SIG-M5 treated with dmso at 0.1 percent for 504 hours (cell line): ENCODE data around the gene FASTKD1.
A peak's percentile ranks its signal among the peaks of the same experiment; 100 is the strongest.
"Not testable (repeated sequence)": the region's sequence is repeated elsewhere in the genome, so short reads cannot be mapped to it uniquely, and the experiment has no call there.

Experiments
- DNase-seq: peaks from one replicate; lab custom pipeline; 2025; ENCODE audit not compliant: unreplicated experiment; lab: John Stamatoyannopoulos, UW

Gene FASTKD1, protein sequence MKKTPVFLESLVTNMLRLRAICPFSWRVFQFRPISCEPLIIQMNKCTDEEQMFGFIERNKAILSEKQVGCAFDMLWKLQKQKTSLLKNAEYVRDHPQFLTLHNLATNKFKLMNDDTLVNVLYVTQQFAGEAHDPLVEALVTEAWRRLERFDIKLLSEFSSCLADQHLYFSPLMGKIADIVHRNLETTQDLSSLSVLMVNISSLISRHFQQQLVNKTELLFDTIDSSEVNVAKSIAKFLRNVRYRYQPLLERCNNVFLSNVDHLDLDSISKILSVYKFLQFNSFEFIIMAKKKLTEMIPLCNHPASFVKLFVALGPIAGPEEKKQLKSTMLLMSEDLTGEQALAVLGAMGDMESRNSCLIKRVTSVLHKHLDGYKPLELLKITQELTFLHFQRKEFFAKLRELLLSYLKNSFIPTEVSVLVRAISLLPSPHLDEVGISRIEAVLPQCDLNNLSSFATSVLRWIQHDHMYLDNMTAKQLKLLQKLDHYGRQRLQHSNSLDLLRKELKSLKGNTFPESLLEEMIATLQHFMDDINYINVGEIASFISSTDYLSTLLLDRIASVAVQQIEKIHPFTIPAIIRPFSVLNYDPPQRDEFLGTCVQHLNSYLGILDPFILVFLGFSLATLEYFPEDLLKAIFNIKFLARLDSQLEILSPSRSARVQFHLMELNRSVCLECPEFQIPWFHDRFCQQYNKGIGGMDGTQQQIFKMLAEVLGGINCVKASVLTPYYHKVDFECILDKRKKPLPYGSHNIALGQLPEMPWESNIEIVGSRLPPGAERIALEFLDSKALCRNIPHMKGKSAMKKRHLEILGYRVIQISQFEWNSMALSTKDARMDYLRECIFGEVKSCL

DNA sequence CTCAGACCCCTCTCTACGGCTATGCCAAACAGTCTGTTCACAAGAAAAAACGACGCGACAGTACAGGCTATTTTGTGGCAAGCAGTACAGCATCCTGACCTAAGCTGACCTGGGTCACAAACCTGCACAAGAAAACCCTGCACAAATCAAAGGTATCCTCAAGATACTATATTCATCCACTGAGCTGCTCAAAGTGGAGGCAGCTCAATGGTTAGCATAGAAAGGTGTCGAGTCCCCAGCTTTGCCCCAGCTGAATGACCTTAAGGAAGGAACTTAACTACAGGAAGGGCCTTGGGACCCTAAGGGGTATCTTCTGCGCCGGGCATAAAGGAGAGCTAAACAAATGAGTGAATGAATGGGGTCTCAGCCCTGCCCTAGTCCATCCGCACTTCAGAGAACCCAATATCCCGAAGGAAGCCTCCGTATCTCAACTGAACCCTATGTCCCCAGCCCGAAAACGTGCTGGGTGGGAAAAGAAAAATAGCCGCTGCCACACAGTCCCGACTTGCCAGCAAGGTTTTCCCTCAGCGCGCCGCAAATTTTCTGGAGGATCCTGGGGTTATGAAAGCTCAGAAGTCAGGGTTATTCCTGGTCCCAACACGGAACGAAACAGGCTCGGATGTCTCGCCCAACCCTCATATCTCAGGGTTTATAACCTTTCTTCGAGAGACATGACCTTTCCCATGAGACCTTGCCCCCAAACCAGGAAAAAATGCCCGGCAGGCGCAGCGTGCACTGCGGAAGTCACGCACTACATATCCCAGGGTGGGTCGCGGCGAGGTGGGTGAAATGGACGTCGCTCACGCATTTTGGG, at the start of gene FASTKD1:
TSS of gene FASTKD1 (minus strand) at position 706 of the 814 bp plus-strand sequence. CDS start 1,836 bp downstream, outside the sequence.
- peak; percentile 97 for DNase-seq

DNA sequence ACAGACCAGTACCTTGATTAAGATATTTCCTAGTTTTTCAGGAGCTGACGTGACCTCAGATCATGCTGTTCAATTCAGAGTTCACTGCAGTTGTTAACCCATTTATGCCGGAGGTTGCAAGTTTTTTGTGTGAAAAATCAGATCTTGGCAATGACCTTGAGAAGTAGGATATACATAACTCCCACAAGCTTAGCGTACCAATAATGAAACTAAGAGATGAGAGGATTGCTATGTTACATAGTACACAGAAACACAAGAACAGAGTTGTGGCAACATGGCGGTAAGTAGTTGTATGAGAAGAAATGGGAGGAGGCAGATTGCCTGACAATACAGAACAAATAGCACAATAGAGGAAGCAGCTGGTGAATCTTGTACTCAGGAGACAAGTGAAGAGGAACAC, 49.6 kb upstream of the FASTKD1 start:
- no peak for DNase-seq

DNA sequence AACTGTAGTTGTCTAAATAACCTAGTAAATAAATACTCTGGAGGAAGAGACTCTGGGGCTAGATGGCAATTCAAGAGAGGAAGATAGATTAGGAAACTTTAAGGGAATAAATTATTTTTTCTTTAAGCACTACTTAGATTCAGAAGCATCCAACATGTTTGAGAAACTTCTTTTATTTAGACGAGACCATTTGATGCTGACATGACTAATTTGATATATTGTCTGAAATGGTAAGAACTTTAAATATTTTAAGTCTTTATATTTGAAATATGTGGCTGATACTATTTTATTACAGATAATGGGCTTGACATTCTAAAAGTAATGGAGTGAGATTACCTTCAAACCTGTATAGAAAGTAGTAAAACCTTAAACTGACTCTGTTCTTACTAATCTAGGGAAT, 46.8 kb upstream of the FASTKD1 start:
- DNase-seq = no peak

DNA sequence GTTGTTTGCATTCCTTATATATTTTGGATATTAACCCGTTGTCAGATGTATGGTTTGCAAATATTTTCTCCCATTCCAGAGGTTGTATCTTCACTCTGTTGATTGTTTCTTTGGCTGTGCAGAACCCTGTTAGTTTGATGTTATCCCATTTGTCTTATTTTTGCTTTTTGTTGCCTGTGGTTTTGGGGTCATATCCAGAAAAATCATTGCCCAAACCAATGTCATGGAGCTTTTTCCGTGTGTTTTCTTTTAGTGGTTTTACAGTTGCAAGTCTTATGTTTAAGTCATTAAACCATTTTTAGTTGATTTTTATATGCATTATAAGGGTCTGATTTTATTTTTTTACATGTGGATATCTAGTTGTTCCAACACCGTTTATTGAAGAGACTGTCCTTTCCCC, 46.3 kb upstream of the FASTKD1 start:
- DNase-seq = no peak

DNA sequence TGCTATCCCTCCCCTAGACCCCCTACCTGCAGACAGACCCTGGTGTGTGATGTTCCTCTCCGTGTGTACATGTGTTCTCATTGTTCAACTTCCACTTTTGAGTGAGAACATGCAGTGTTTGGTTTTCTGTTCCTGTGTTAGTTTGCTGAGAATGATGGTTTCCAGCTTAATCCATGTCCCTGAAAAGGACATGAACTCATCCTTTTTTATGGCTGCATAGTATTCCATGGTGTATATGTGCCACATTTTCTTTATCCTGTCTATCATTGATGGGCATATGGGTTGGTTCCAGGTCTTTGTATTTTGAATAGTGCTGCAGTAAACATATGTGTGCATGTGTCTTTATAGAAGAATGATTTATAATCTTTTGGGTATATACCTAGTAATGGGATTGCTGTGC, 42.3 kb upstream of the FASTKD1 start:
- not testable (repeated sequence) for DNase-seq

DNA sequence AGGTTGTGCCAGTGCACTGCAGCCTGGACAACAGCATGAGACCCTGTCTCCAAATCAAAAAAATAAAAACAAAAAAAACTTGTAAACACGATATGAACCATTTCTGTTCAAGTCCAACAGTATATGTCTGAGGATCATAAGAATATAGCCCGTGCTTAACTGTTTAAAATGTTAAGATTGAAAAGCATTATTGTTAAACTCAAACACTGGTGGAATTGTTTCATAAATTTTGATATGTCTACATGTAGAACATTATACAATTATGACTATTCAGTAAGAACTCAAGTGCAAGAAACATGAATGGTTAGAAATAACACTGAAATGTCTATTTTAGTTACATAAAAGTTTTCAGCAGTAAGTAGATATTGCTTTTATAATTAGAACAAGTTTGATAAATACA, 40.2 kb upstream of the FASTKD1 start:
- no peak for DNase-seq

DNA sequence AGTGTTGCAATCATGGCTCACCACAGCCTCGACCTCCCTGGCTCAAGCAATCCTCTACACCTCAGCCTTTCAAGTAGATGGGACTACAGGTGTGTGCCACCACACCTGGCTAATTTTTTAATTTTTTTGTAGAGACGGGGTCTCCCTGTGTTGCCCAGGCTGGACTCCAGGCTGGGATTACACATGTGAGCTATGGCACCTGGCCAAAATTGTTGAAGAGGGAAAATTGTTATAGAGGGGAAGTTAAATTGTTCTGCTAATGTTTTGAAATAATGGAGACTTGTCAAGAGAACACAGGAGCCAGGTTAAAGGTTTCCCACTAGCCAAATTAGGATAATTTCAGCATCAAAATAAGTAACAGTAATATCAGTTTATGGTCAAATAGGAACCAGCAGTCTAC, 35.6 kb upstream of the FASTKD1 start:
- no peak for DNase-seq

DNA sequence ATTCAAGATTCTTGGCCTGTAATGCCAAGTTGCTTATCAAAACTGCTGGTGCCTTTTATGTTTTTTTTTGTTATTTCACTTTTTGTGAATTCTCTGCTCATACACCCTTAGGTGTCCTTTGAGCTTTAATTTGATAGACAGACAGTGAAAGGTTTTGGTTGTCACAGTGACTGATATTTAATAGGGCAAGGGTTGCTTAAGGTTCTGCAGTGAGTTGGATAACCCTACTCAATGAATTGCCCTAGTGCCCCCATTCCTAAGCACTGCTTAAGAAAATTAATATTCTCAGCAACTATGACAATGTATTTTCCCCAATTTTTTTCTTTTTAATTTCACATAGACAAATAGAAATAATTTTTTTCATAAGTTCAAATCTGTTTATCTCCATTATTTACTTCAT, 25.9 kb upstream of the FASTKD1 start:
- DNase-seq = no peak

DNA sequence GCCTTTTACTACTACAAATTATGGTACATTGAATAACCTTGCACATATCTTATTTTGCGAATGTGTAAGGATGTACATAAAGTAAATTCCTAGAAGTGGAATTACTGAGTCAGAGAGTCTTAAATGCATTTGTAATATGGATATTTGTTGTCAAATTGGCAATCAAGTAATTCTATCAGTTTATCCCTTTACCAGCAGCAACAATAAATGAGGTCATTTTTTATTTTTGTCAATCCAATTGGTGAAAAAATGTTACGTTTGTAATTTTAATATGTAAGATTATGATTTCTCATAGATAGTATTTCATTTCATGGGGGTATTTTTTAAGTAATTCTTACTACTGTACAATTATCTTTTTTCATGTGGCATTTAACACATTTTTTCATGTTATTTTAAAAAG, 25.3 kb upstream of the FASTKD1 start:
- no peak for DNase-seq

DNA sequence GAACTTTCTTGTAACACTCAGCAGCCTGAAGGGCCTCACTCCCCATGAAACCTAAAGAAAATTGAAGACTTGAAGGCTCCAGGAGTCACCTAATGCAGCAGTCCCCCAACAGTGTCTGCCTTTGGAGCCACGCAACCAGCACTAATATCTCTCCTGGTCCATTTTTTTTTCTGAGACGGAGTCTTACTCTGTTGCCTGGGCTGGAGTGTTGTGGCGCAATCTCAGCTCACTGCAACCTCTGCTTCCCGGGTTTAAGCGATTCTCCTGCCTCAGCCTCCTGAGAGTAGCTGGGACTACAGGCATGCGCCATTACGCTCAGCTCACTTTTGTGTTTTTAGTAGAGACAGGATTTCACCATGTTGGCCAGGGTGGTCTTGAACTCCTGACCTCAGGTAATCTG, 22.9 kb upstream of the FASTKD1 start:
- not testable (repeated sequence) for DNase-seq

DNA sequence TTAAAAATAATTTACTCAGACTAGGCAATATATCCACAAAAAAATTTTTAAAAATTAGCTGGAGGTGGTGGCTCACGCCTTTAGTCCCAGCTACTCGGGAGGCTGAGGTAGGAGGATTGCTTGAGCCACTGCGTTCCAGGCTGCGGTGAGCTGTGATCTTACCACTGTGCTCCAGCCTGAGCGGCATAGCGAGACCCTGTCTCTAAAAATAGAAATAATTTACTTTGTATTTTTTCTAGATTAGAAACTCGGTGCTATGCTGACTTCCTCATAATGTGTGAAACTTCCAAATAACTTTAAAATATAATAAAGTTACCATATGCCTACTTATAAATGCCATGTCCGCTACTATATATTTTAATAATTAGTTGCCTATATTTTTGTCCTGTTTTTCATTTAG, 17.1 kb upstream of the FASTKD1 start:
- no peak for DNase-seq

DNA sequence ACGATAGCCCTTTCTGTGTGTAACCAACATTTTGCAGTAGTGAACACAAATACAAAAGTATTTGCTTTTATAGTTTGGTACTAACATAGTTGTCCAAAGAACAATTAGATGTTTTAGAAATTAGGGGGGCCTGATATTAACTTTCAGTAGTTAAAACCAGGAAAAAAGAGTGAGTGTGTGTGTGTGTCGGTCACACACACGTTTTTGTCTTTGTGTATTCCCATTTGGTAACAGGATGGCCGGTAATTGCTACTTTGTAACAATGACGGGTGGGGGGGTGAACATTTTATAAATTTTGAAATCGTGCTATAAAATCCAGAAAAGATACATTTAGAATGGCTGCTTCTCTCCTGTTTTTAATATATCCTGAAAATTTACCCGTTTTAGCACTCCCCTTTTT, 12.0 kb upstream of the FASTKD1 start:
- DNase-seq = no peak

DNA sequence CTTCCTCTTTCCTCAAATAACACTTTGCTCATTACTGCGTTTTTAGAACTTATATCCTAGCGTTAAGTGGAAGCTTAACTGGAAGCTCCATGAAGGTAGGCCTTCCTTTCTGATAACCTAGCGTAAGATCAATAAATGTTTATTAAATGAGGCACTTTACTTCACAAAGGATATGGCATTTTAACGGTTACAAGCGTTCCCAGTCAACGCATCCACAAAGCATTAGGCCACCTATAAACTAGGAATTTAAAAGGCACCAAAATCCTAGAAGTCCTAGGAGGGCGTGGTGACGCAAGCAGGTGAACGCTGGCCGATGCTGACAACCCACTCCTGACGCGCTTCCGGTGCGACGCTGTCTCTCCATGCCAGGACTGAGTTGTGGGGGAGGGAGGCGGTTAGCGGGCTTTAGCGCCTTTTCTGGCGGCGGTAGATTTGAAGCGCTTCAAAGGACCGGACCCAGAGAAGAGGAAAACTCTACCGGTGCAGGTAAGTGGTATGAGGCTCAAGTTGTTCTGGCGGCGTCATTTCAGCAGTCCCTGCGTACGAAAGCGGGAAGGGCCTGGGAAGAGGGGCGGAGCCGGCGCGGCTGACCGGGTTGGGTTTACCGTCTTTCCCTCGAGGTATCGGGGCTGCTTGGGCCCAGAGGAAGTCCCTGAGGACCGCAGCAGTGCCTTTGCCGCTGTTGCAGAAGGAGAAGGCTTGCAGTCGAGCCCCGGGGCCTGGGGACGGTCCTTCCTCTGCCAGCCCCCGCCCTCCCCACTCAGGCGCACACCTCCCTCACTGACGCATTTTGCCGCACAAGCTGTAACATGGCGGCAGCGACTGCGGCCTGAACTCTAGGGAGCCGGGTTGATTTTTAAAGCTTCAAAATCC, 10.6 kb upstream of the FASTKD1 start, which contains the start of gene PPIG:
TSS of gene PPIG (plus strand) at position 347 of the 873 bp plus-strand sequence. CDS start 19,691 bp downstream, outside the sequence.
- DNase-seq = peak; percentile 96

DNA sequence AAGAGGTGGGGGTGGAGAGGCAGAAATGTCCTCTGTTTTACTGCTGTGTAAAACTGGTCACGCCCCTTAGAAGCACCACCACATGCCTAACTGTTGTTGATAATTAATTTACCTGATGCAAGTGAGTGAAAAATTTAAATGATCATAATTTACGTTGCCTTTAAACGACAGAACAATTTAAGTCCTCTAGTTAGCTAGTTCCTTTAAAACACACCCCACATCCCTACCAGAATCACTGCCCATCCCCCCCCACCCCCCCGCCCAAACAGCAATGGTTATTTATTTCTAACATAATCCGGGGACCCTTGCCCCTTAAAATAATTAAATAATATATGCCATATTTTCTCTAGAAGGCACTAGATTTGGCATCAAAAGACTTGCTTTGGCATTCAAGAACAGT, 9.9 kb upstream of the FASTKD1 start:
- DNase-seq = no peak

DNA sequence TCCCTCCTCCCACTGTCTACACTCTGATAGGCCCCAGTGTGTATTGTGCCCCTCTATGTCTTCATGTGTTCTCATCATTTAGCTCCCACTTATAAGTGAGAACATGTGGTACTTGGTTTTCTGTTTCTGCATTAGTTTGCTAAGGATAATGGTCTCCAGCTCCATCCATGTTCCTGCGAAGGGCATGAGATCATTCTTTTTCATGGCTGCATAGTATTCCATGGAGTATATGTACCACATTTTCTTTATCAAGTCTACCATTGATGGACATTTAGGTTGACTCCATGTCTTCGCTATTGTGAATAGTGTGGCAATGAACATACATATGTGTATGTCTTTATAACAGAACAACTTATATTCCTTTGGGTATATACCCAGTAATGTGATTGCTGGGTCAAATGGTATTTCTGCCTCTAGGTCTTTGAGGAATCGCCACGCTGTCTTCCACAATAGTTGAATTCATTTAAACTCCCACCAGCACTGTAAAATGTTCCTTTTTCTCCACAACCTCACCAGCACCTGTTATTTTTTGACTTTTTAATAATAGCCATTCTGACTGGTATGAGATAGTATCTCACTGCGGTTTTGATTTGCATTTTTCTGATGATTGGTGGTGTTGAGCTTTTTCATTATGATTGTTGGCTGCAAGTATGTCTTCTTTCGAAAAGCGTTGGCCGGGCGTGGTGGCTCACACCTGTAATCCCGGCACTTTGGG, 9.0 kb upstream of the FASTKD1 start:
- DNase-seq = not testable (repeated sequence)

DNA sequence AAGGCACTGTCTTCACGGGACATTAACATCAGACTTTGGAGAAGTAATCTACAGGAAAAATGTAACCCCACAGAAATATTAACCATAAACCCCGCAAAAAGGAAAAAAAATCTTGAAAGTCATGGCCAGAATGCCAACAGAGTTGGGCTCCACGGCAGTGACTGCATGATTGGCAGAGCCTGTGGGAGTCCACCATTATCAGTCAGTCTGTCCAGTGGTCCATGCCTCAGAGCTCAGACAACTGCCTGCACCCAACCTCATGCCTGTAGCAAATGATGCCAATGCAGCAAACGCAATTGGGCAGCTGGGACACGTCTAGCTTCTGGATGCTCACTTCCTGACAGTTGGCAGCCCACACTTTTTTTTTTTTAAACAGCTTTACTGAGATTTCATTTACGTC, 5.4 kb upstream of the FASTKD1 start:
- DNase-seq = no peak

DNA sequence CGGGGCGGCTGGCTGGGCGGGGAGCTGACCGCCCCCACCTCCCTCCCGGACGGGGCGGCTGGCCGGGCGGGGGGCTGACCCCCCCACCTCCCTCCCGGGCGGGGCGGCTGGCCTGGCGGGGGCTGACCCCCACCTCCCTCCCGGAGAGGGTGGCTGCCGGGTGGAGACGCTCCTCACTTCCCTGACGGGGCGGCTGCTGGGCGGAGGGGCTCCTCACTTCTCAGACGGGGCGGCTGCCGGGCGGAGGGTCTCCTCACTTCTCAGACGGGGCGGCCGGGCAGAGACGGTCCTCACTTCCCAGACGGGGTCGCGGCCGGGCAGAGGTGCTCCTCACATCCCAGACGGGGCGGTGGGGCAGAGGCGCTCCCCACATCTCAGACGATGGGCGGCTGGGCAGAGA, 1.6 kb upstream of the FASTKD1 start:
- DNase-seq = not testable (repeated sequence)

DNA sequence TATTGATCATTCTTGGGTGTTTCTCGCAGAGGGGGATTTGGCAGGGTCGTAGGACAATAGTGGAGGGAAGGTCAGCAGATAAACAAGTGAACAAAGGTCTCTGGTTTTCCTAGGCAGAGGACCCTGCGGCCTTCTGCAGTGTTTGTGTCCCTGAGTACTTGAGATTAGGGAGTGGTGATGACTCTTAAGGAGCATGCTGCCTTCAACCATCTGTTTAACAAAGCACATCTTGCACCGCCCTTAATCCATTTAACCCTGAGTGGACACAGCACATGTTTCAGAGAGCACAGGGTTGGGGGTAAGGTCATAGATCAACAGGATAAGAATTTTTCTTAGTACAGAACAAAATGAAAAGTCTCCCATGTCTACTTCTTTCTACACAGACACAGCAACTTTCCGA, 874 bp upstream of the FASTKD1 start:
- not testable (repeated sequence) for DNase-seq

DNA sequence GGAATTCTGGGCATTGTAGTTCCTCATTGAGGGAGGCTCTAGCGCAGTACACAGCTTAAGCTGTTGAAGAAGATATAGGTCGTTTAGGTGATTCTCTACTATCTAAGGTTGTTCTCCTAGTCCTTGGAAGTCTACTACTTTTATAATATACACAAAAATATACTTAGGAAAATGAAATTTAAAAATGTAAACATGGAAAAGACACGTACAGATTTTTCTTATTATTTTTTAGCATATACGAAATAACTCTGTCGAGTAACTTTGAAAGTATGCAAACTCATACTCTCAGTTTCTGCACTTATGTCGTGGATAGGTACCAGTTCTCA, 272 bp upstream of the FASTKD1 start:
- no peak for DNase-seq

DNA sequence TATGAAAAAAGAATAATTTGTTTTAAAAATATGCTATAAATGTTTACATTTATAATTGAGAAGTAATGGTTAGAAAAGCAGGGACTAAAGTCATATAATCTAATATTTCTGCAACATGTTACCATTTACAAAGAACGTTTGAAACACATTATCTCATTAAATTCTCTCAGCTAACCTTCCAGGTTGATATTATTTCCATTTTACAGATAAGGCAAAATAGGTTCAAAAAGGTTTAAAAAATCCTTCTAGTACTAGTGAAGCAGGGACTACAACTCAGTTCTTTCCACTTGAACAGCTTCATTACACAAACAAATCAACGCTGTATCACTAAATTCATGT, 875 bp downstream of the FASTKD1 start:
- no peak for DNase-seq
